ENCODE measurements around the gene MTRF1L.

DNA sequence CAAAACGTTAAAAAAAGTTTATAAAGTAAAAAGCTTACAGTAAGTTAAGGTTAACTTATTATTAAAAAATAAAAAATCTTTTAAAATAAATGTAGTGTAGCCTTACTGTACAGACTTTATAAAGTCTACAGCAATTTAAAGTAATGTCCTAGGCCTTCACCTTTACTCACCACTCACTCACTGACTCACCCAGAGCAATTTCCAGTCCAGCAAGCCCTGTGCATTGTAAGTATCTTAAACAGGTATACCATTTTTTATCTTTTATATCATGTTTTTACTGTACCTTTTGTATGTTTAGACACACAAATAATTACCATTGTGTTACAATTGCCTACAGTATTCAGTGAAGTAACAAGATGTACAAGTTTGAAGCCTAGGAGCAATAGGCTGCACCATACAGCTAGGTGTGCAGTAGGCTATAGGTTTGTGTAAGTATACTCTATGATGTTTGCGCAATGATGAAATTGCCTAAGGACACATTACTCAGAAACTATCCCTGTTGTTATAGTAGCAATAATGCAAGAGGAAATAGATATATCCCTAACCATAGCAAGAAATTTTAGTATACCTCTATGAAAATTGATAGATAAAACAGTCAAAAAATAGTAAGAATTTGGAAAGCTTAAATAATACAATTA is 59.1 kb downstream of the MTRF1L start:
- no peak for TF ChIP-seq NFE2L2 (IDR thresholded peaks at IDR 0.05; ENCODE audit: low read length)
- TF ChIP-seq GABPB1 (CRISPR knock-in tag; IDR thresholded peaks at IDR 0.05): no peak
- no peak for TF ChIP-seq NR2C2 (CRISPR knock-in tag; IDR thresholded peaks at IDR 0.05; ENCODE audit: borderline replicate concordance)

Data from HepG2 (cell line).